Activated effector memory CD4-positive, alpha-beta T cell treated with Interleukin-2 at 50 U/mL for 16 hours (primary cell): ENCODE data around the gene CACNG1.
"Not testable (repeated sequence)": the region's sequence is repeated elsewhere in the genome, so short reads cannot be mapped to it uniquely, and the experiment has no call there.

ENCODE experiments used
- DNase-seq: peaks from one replicate; pipeline ENCODE4 v3.0.0-alpha.2; 2020

Gene CACNG1

GRCh38 chr17:67026341-67026740 is 18.0 kb upstream of the CACNG1 start:
- DNase-seq = no peak

DNA sequence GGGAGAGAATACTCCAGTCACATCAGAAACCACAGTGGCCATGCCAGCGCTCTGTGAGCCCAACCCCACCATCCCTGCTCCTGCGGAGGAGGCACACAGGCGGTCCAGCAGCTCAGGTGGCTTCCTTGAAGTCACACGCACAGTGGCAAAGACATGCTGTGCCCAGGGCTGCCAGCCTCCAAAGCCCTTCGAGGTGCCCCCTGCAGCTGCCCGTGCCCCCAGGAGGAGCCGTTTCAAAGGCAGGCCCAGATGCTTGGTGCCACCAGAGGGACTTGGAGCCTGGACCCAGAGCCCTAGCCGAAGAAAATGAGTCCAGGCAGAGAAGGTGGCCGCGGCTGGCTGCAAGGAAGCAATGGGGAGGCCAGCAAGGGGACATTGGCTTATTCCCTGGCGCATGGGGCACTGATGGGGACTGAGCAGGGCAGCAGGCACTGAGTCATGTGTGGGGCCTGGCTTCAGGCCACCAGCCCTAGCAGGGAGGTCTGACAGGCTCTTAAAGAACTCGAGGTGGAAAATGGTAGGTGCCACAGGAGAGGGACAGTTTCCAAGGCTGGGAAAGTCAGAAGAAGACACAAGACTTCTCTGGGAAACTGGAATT is 17.2 kb upstream of the CACNG1 start:
- no peak for DNase-seq

GRCh38 chr17:67030641-67031040 is 13.7 kb upstream of the CACNG1 start:
- DNase-seq = no peak

DNA sequence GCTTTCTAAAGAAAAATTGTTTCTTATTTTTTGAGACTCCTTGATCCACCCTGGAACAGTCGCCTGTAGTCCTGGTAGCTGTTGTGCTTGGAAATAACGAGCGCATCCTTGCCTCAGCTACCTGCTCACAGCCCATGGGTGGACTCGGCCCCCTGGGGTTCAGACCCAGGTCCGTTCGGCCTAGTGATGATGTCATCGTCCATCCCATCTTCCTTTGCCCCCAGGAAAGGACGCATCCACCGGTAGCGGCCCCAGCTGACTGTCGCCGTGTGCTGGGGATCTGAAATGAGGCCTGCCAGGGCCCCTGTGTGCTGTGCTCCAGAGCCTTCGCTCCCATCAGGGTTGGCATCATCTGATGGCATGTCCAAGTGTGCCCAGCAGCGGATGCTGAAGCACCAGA is 12.0 kb upstream of the CACNG1 start:
- DNase-seq = no peak

DNA sequence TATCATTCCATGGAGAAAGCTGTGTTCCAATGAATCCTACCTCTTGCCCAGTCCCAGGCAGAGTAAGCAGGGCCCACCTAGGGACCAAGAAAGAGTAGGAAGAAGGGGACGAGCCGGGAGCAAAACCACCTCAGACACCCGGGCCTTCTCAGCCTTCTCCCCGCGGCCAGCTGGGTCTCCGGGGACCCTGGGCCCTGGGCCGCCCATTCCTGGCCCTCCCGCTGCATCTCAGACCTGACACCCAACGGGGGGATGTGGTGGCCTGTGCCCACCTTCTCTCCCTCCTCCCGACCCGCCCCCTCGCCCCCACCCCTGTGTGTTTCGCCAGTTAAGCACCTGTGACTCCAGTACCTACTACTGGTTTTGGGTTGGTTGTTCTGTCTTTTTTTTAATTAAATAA is 11.4 kb upstream of the CACNG1 start:
- no peak for DNase-seq

DNA sequence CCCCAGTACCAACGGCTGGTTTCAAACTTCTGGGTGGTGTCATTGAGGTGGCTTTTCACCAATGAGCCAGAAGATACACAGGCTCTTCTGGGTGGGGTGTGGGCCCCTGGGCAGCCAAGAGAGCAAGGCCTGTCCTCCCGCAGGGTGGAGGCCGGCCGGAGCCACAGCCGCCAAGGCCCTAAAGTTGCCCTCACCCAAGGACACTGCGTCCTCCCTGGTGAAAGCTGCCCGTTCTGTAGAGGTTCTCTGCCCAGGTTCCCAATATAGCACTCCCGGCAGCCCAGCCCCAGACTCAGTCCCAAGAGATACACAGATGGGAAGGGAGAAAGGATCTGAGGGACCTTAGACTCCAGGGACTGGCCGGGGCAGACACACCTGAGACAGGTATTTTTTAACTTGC is 10.7 kb upstream of the CACNG1 start:
- no peak for DNase-seq

DNA sequence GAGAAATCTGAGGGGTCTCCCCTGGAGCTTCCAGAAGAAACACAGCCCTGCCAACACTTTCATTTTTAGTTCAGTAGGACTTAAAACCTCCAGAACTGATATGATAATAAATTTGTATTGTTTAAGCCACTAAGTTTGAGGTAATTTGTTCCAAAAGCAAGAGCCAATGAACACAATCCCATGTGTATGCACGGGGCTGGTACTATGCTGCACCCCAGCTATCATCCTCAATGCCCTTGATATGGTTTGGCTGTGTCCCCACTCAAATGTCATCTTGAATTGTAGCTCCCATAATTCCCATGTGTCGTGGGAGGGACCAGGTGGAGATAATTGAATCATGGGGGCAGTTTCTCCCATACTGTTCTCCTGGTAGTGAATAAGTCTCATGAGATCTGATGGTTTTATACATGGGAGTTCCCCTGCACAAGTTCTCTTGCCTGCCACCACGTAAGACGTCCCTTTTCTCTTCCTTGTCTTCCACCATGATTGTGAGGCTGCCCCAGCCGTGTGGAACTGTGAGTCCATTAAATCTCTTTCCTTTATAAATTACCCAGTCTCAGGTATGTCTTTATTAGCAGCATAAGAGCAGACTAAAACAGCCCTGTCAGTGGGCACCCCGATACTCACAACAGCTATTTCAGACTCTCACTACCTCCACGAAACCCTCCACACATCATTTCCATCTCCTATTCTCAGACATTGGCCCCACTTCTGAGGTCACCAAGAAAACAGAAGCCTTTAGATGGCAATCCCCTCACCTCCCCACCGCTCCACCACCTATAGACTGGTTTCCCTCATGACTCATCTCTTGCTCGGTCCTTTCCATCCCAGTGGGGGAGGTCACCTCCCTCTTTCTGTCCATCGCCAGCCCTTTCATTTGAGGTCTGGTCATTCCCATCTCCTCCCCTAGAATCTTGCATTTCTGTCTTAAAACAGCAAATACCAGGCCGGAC is 8.9 kb upstream of the CACNG1 start:
- no peak for DNase-seq

DNA sequence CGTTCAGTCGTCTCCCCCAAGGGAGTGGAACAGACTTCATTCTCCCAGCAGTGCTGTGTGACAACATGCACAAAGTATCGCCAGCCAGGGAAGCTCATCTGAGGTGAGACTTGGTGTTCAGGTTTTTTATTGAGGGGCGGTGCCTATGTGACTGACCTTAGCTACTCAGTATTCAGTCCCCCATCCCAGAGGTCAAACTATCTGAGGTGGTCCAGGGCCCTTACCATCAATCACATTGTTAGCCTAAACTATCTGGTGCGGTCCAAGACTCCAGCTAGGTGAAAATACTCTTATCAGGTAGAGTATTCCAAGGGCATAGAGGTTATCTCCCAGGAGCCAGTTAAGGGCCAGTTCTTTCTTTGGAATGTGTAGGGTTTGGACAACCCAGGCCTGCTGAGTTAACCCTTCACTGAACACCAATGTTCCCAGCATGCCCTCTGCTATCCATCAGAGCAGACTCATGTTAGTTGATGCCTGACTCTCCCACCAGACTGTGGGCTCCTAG is 5.4 kb upstream of the CACNG1 start:
- DNase-seq = no peak

GRCh38 chr17:67040652-67041051 is 3.7 kb upstream of the CACNG1 start:
- no peak for DNase-seq

DNA sequence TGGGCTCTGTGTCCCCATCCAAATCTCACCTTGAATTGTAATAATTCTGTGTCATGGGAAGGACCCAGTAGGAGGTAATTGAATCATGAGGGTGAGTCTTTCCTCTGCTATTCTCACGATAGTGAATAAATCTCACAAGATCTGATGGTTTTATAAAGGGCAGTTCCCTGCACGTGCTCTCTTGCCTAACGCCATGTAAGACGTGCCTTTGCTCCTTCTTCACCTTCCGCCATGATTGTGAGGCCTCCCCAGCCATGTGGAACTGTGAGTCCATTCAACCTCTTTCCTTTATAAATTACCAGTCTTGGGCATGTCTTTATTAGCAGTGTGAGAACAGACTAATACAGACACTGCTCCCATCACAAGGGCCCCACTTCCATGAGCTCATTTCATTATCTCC is 3.2 kb upstream of the CACNG1 start:
- not testable (repeated sequence) for DNase-seq

DNA sequence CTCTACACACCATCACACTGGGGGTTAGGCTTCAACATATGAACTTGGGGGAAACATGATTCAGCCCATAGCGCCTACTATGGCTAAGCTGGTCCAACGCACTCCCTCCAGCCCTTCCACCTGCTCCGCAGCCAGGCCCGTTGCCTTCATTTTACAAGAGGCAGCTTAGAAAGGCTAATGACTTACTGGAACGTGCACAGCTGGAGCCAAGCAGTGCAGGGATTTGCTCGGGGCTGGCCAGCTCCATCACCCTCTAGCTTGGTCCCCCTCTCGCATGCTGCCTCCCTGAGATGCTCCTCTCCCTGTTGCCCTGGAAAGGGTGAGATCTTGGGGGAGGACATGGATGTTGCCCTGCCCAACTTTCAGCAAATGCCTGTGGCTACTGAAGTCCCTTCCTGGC is 2.8 kb upstream of the CACNG1 start:
- no peak for DNase-seq

DNA sequence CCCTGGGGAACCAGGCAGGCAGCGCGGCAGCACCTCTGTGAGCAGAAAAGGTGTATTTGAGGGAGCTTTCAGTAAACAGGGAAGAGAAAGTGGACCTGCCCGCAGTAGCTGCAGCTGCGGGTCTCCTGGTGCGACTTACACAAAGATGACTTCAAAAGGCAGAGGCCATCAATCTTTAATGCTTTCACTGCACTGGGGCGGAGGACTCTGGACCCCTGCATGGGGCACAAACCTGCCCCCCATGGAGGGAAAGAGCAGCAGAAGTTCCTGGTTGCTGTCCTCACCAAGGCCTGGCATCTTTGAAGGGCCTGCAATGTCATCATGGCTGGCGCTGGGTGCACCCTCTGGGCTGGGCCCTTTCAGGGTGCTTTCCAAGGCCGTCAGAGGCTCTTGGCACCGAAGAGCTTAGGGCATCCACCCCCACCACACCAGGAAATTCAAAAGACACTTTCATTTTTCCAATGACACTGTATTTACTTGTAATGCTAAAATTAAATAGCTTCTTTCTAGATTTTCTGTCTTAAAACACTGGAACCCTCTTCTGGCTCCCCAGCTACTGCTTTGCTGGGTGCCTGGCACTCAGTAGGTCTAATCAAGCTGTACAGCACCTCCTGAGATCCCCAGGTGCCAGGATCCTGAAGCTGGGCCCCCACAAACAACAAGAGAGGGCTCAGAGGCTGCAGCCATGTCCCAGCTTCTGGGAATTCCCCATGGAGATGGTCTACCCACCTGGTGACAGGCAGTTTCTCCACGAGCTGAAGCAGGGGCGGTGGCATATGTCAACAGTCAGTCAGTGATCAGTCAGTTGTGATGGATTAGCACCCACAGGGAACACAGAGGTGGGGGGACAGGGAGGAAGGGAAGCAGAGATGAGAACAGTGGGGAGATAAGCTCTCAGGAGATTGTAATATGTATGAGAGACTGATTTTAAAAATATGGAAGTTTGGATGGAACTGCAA is 2.1 kb upstream of the CACNG1 start:
- no peak for DNase-seq

DNA sequence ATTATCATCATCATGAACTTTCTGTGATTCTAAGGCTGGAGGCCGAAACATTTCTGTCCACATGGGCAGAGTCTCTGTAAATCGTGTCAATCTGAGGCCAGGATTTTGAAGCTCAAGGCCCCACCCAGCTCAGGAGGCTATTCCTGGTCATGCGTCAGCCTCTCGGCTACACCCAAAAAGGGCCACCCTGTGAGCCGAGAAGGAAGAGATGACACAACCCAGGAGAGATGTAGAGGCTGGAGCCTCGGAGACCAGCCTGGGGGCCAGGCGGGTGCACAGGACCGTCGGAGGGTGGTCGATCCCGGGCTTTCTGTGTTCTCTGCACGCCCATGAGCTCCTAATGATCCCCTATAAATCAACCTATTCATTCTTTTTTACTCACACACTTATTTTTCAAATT is 1.1 kb upstream of the CACNG1 start:
- DNase-seq = no peak

DNA sequence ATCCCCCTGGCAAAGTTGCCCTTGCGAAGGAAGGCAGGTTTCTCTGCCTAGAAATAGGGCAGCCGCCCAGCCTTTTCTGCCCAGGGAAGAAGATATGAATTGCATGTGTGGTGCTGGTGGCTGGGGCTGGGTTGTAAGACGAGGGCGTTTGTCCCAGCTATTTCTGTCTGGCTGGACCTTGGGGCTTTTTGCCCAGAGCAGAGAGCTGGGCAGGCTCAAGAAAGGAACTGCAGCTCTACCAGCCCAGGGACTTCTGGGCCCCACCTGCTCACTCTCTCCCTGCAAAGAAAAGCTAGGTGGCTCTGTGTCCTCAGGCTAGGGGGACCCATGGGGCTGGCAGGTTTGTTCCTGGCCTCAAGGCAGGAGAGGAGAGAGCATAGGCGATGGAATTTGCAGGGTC is 586 bp downstream of the CACNG1 start:
- no peak for DNase-seq

DNA sequence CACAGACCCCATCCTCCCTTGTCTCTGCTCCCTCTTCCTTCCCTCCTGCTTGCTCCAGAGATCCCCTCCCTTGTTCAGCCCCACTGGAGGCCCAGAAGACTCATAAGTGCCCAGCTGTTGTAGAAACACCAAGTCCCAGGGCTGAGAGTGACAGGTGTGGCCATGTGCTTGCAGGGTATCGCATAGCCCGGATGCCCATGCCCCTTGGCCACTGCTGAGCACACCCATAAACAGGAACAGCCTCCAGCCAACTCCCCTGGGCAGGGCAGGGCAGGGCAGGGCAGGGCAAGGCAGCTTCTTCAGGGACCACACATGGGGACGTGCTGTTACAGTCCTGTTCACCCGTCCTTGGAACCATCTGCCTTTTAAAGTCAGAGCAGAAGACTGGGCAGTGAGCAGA is 2.0 kb downstream of the CACNG1 start:
- no peak for DNase-seq

- DNase-seq = no peak
These were observed 3.0 kb downstream of the CACNG1 start for GRCh38 chr17:67047382-67047781.

GRCh38 chr17:67049025-67049739 is 4.8 kb downstream of the CACNG1 start:
- no peak for DNase-seq

DNA sequence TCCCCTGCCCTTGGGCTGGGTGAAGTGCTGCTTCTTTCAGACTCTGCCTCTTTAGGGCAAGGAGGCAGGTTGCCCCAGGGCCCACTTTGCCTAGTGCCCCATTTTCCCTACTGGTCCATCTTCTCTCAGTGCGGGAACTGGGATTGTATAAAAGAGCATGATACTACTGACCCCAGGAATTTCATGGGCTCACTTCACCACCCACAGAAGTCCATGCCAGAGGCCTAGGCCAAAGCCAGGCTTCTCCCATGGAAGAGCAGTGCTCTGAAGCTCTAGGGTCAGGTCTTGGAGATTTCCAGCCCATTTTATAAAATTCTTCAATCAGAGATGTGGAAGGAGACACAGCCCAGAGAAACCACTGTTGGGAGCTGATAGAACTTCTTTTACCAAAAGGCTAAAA is 5.7 kb downstream of the CACNG1 start:
- DNase-seq = no peak

- DNase-seq = no peak
These were observed 6.3 kb downstream of the CACNG1 start for GRCh38 chr17:67050471-67051154.

GRCh38 chr17:67051155-67051538 is 6.8 kb downstream of the CACNG1 start:
- no peak for DNase-seq

DNA sequence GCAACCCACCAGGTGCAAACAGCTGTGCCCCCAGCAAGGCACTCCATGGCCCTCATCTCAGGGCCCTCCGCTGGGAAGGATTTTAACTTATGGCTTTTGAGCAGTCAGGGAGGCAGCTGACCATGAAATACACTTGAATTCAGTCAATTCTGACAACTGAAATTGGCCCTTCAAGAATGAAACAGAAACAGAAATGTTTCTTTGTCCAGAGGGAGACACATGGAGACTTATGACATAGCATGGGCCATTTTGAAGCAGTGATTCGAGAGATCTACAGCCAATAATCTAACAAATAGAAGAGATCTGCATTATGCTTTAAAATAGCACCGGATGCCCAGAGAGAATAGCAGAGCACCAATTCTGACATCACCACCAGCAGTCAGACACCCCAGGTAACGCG is 7.5 kb downstream of the CACNG1 start:
- no peak for DNase-seq
